ENCODE data around the gene ABHD14A.

- no peak for TF ChIP-seq CTCF (IDR thresholded peaks at IDR 0.05; ENCODE audit: low read depth, low read length)
- TF ChIP-seq EZH2phosphoT487 (IDR thresholded peaks at IDR 0.05; ENCODE audit: low read depth) = no peak
Observed at GRCh38 chr3:52013802-52014598, 39.1 kb downstream of the ABHD14A start.

Data from OCI-LY3 (cell line).